ENCODE results near the gene ADAM23. TPM values are rescaled to one million over a fixed set of nuclear protein-coding genes. Genes with fewer than 3 reads are reported as not detected.

ADAM23 gene
- total RNA-seq, 6 donors from 2014 or later = 0.15 to 3.5 (median 0.89) TPM; not detected in 1

- H3K4me1 ChIP-seq = no peaks in the 10 kb centered on the region
- H3K27me3 ChIP-seq = no peaks in the 10 kb centered on the region
- TF ChIP-seq EP300 (IDR thresholded peaks at IDR 0.05) (no peak), POLR2A (IDR thresholded peaks at IDR 0.05) (no peak), CTCF (IDR thresholded peaks at IDR 0.05) (no peak)
- DNase-seq (no peak), ATAC-seq (ENCODE audit: low FRiP score in 2 of 2) (no peak)
- H3K36me3 ChIP-seq = no peaks in the 10 kb centered on the region
- no peak overlapping the region for H3K27ac ChIP-seq
- H3K9me3 ChIP-seq = no peaks in the 10 kb centered on the region
- WGBS, 2 donors = 56 to 73% methylated on average over 1 of the region's 1 CpG
- H3K4me3 ChIP-seq = no peak overlapping the region
These were observed 204.7 kb downstream of the ADAM23 start for GRCh38 chr2:206647985-206648384.

GRCh38 chr2:206657087-206657486 lies 213.8 kb downstream of the ADAM23 start:
- Histone ChIP-seq H3K27ac (no peak overlapping the region), H3K4me3 (no peak overlapping the region), H3K9me3 (no peaks in the 10 kb centered on the region), H3K27me3 (no peaks in the 10 kb centered on the region), H3K4me1 (no peaks in the 10 kb centered on the region), H3K36me3 (no peaks in the 10 kb centered on the region)
- ATAC-seq (ENCODE audit: low FRiP score in 2 of 2) = no peak
- DNase-seq = no peak
- WGBS, 2 donors = 88 to 95% methylated on average over 1 of the region's 1 CpG
- TF ChIP-seq CTCF (IDR thresholded peaks at IDR 0.05) (no peak), EP300 (IDR thresholded peaks at IDR 0.05) (no peak), POLR2A (IDR thresholded peaks at IDR 0.05) (no peak), POLR2AphosphoS5 (IDR thresholded peaks at IDR 0.05) (no peak)

GRCh38 chr2:206665251-206665650 lies 221.9 kb downstream of the ADAM23 start:
- no peak for TF ChIP-seq CTCF (IDR thresholded peaks at IDR 0.05)
- no peak for TF ChIP-seq POLR2A (IDR thresholded peaks at IDR 0.05)
- TF ChIP-seq POLR2AphosphoS5 (IDR thresholded peaks at IDR 0.05) = no peak
- Histone ChIP-seq H3K36me3 (no peaks in the 10 kb centered on the region), H3K9me3 (no peaks in the 10 kb centered on the region), H3K4me3 (no peak overlapping the region), H3K4me1 (no peaks in the 10 kb centered on the region), H3K27ac (no peak overlapping the region), H3K27me3 (no peaks in the 10 kb centered on the region)
- ATAC-seq (ENCODE audit: low FRiP score in 2 of 2) (no peak), DNase-seq (no peak)
- 77 to 79% methylated on average over 3 of the region's 3 CpGs for WGBS, 2 donors

Other genes with a start within 250 kb of the ADAM23 start
- gene ZDBF2, start 168.9 kb upstream of the ADAM23 start, total RNA-seq = 10 to 100 TPM in 1 of 6 donors, 1 to 10 TPM in 5; 2.2 to 11.7 (median 6.2) TPM
- not detected for gene FAM237A, start 199.0 kb downstream of the ADAM23 start, total RNA-seq

All from upper lobe of left lung (tissue), 6 donors.